HepG2 (cell line): ENCODE results near the gene CIAO2A. TPM values are rescaled to one million over a fixed set of nuclear protein-coding genes. Genes with fewer than 3 reads are reported as not detected.

ENCODE experiments used
- ATF7-NPFF ChIP-seq: sonication (generic); formaldehyde crosslinking; IDR thresholded peaks from 2 replicates; pipeline ENCODE4 v1.8.1; 2023; ENCODE audit warnings: mild to moderate bottlenecking, low read depth, missing genetic modification reagents, moderate library complexity
- FOXA1 ChIP-seq, 2 experiments: fragments of 450-650 bp in 1 of 2; sonication (generic) in 1 of 2; formaldehyde crosslinking in 1 of 2; IDR thresholded peaks; 2 replicates each; pipeline versions ENCODE4 v1.4.0 to v1.6.1; 2016 to 2020; ENCODE audit warnings: missing genetic modification reagents in 1 of 2
- KLF6 ChIP-seq: IDR thresholded peaks from 2 replicates; pipeline ENCODE4 v1.8.0; 2016; ENCODE audit warnings: missing biosample characterization, missing genetic modification reagents
- MED1 ChIP-seq: sonication (generic); formaldehyde crosslinking; IDR thresholded peaks from 2 replicates; pipeline ENCODE4 v1.4.0; 2020; ENCODE audit warnings: missing genetic modification reagents
- MIER2 ChIP-seq: IDR thresholded peaks from 2 replicates; pipeline ENCODE4 v1.6.1; 2016; ENCODE audit warnings: missing biosample characterization, missing genetic modification reagents
- MYC ChIP-seq: sonication (generic); formaldehyde crosslinking; IDR thresholded peaks from 2 replicates; pipeline ENCODE4 v1.9.0; 2021; ENCODE audit warnings: missing genetic modification reagents, borderline replicate concordance
- ZFP36L1 ChIP-seq: sonication (generic); formaldehyde crosslinking; IDR thresholded peaks from 2 replicates; pipeline ENCODE4 v1.8.0; 2022; ENCODE audit warnings: mild to moderate bottlenecking, missing genetic modification reagents, moderate library complexity
- ZNF350 ChIP-seq: sonication (generic); formaldehyde crosslinking; IDR thresholded peaks from 2 replicates; pipeline ENCODE4 v1.4.0; 2020; ENCODE audit warnings: mild to moderate bottlenecking, low read depth, missing genetic modification reagents, borderline replicate concordance
- ZNF382 ChIP-seq: sonication (generic); formaldehyde crosslinking; IDR thresholded peaks from 2 replicates; pipeline ENCODE4 v1.5.0; 2020; ENCODE audit warnings: missing genetic modification reagents, mild to moderate bottlenecking, borderline replicate concordance
- ZNF530 ChIP-seq: sonication (generic); formaldehyde crosslinking; IDR thresholded peaks from 2 replicates; pipeline ENCODE4 v1.5.0; 2020; ENCODE audit warnings: low read depth, mild to moderate bottlenecking, missing genetic modification reagents
- ZNF772 ChIP-seq: sonication (generic); formaldehyde crosslinking; IDR thresholded peaks from 2 replicates; pipeline ENCODE4 v1.5.0; 2020; ENCODE audit warnings: mild to moderate bottlenecking, missing genetic modification reagents
- ZNF773 ChIP-seq: sonication (generic); formaldehyde crosslinking; IDR thresholded peaks from 2 replicates; pipeline ENCODE4 v1.4.0; 2020; ENCODE audit warnings: missing genetic modification reagents, borderline replicate concordance
- ZNF879 ChIP-seq: sonication (generic); formaldehyde crosslinking; IDR thresholded peaks from 2 replicates; pipeline ENCODE4 v1.8.1; 2023; ENCODE audit warnings: missing genetic modification reagents
- polyA plus RNA-seq, 8 experiments: library from polyadenylated mRNA; depleted of rRNA in 3 of 8; stranded (reverse) in 7 of 8; unstranded in 1 of 8; fragments of >200 nt; fragmentation: Illumina TruSeq in 4 of 8; extraction: Trizol in 4 of 8; gene quantifications; 2 replicates each; pipeline versions ENCODE4 v1.2.1 to v1.2.3, GENCODE V29; 2011 to 2016; ENCODE audit warnings: low read depth in 4 of 8, missing spikeins in 1 of 8, mixed read lengths in 1 of 8; ENCODE audit not compliant: insufficient read depth in 1 of 8
- total RNA-seq, 5 experiments: library from RNA; depleted of rRNA; stranded (reverse); fragments of >200 nt; fragmentation: Illumina TruSeq; extraction: Trizol; gene quantifications; 2 replicates each; pipeline ENCODE4 v1.2.3, GENCODE V29; 2016; ENCODE audit warnings: low read depth in 1 of 5
- TF ChIP-seq, protein P1 (sequence below): fragments of 450-650 bp; IDR thresholded peaks from 2 replicates; pipeline ENCODE4 v1.6.1; 2017; ENCODE audit warnings: mild to moderate bottlenecking
- TF ChIP-seq, protein P2 (sequence below), 2 experiments: IDR thresholded peaks; 2 replicates each; pipeline ENCODE4 v1.6.1; 2011 to 2012; ENCODE audit warnings: low read length in 2 of 2, borderline replicate concordance in 1 of 2, low read depth in 1 of 2, mild to moderate bottlenecking in 1 of 2, moderate library complexity in 1 of 2
- TF ChIP-seq, protein P3 (sequence below): sonication (generic); formaldehyde crosslinking; IDR thresholded peaks from 2 replicates; pipeline ENCODE4 v1.5.1; 2020; ENCODE audit warnings: mild to moderate bottlenecking, missing genetic modification reagents, borderline replicate concordance

CIAO2A gene
- total and polyA plus RNA-seq, 2 of the 13 experiments (the other 11 are each of a cell fraction or from before 2014, with no cell fraction given): 83.0 to 100 TPM

DNA sequence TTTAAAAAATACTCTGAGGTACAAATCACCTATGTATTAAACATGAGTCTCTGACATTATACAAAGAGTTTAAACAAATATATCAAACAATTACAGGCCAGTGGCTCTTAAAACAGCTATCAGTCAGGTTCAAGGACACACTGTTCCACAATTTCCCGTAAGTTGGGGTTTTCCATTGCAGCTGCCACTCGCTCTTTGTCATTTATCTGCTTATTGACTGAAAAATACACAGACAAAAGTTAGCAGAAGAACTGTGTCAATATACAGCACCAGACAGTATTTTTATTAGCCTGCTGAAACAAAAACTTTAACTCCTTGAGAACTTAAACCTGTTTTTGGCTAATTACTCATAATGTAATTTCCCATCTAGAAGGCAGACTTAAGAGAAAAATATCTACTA is 20.8 kb downstream of the CIAO2A start (continued):
- TF ChIP-seq ZNF530 (CRISPR knock-in tag) (no peak), ZNF350 (CRISPR knock-in tag) (no peak), KLF6 (CRISPR knock-in tag) (peak; percentile 85), FOXA1 (IDR thresholded peaks at IDR 0.05) (peak; percentile 75; the same call in 1 of the 2 replicates), FOXA1 (CRISPR knock-in tag; IDR thresholded peaks at IDR 0.05) (peak; percentile 93), ZNF382 (no peak), MYC (CRISPR knock-in tag) (no peak), ZFP36L1 (CRISPR knock-in tag) (peak; percentile 40; the same call in 1 of the 2 replicates), ZNF879 (CRISPR knock-in tag) (no peak), ZNF772 (CRISPR knock-in tag) (no peak), MED1 (peak; percentile 90), ZNF773 (CRISPR knock-in tag) (no peak), ATF7-NPFF (CRISPR knock-in tag) (no peak), MIER2 (CRISPR knock-in tag) (0 out of 2 replicates have a peak, but pooled peaks have one; percentile 44)
- TF ChIP-seq, protein P1, sequence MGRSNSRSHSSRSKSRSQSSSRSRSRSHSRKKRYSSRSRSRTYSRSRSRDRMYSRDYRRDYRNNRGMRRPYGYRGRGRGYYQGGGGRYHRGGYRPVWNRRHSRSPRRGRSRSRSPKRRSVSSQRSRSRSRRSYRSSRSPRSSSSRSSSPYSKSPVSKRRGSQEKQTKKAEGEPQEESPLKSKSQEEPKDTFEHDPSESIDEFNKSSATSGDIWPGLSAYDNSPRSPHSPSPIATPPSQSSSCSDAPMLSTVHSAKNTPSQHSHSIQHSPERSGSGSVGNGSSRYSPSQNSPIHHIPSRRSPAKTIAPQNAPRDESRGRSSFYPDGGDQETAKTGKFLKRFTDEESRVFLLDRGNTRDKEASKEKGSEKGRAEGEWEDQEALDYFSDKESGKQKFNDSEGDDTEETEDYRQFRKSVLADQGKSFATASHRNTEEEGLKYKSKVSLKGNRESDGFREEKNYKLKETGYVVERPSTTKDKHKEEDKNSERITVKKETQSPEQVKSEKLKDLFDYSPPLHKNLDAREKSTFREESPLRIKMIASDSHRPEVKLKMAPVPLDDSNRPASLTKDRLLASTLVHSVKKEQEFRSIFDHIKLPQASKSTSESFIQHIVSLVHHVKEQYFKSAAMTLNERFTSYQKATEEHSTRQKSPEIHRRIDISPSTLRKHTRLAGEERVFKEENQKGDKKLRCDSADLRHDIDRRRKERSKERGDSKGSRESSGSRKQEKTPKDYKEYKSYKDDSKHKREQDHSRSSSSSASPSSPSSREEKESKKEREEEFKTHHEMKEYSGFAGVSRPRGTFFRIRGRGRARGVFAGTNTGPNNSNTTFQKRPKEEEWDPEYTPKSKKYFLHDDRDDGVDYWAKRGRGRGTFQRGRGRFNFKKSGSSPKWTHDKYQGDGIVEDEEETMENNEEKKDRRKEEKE: no peak
- TF ChIP-seq, protein P2, sequence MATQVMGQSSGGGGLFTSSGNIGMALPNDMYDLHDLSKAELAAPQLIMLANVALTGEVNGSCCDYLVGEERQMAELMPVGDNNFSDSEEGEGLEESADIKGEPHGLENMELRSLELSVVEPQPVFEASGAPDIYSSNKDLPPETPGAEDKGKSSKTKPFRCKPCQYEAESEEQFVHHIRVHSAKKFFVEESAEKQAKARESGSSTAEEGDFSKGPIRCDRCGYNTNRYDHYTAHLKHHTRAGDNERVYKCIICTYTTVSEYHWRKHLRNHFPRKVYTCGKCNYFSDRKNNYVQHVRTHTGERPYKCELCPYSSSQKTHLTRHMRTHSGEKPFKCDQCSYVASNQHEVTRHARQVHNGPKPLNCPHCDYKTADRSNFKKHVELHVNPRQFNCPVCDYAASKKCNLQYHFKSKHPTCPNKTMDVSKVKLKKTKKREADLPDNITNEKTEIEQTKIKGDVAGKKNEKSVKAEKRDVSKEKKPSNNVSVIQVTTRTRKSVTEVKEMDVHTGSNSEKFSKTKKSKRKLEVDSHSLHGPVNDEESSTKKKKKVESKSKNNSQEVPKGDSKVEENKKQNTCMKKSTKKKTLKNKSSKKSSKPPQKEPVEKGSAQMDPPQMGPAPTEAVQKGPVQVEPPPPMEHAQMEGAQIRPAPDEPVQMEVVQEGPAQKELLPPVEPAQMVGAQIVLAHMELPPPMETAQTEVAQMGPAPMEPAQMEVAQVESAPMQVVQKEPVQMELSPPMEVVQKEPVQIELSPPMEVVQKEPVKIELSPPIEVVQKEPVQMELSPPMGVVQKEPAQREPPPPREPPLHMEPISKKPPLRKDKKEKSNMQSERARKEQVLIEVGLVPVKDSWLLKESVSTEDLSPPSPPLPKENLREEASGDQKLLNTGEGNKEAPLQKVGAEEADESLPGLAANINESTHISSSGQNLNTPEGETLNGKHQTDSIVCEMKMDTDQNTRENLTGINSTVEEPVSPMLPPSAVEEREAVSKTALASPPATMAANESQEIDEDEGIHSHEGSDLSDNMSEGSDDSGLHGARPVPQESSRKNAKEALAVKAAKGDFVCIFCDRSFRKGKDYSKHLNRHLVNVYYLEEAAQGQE (IDR thresholded peaks at IDR 0.05; ENCODE audit: borderline replicate concordance in 1 of 2, low read depth in 1 of 2, low read length in 2 of 2): 0 out of 4 replicates have a peak, but pooled peaks of 1 of the 2 experiments have one; percentile 41
- TF ChIP-seq, protein P3, sequence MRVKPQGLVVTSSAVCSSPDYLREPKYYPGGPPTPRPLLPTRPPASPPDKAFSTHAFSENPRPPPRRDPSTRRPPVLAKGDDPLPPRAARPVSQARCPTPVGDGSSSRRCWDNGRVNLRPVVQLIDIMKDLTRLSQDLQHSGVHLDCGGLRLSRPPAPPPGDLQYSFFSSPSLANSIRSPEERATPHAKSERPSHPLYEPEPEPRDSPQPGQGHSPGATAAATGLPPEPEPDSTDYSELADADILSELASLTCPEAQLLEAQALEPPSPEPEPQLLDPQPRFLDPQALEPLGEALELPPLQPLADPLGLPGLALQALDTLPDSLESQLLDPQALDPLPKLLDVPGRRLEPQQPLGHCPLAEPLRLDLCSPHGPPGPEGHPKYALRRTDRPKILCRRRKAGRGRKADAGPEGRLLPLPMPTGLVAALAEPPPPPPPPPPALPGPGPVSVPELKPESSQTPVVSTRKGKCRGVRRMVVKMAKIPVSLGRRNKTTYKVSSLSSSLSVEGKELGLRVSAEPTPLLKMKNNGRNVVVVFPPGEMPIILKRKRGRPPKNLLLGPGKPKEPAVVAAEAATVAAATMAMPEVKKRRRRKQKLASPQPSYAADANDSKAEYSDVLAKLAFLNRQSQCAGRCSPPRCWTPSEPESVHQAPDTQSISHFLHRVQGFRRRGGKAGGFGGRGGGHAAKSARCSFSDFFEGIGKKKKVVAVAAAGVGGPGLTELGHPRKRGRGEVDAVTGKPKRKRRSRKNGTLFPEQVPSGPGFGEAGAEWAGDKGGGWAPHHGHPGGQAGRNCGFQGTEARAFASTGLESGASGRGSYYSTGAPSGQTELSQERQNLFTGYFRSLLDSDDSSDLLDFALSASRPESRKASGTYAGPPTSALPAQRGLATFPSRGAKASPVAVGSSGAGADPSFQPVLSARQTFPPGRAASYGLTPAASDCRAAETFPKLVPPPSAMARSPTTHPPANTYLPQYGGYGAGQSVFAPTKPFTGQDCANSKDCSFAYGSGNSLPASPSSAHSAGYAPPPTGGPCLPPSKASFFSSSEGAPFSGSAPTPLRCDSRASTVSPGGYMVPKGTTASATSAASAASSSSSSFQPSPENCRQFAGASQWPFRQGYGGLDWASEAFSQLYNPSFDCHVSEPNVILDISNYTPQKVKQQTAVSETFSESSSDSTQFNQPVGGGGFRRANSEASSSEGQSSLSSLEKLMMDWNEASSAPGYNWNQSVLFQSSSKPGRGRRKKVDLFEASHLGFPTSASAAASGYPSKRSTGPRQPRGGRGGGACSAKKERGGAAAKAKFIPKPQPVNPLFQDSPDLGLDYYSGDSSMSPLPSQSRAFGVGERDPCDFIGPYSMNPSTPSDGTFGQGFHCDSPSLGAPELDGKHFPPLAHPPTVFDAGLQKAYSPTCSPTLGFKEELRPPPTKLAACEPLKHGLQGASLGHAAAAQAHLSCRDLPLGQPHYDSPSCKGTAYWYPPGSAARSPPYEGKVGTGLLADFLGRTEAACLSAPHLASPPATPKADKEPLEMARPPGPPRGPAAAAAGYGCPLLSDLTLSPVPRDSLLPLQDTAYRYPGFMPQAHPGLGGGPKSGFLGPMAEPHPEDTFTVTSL (CRISPR knock-in tag): peak; percentile 94
